GM12878 (cell line): ENCODE results near the gene IFIT2.
"Not testable (repeated sequence)": the region's sequence is repeated elsewhere in the genome, so short reads cannot be mapped to it uniquely, and the experiment has no call there.

Source experiments
- CBFB ChIP-seq: IDR thresholded peaks from 2 replicates; pipeline ENCODE4 v1.6.1; 2016; ENCODE audit warnings: antibody characterized with exemption, low read depth
- ETV6 ChIP-seq, 2 experiments: fragments of 450-650 bp in 1 of 2; IDR thresholded peaks in 1 of 2; conservative IDR thresholded peaks in 1 of 2; 2 replicates each; pipeline ENCODE4 v1.6.1; 2014; ENCODE audit warnings: antibody characterized with exemption in 1 of 2, borderline replicate concordance in 1 of 2, low read depth in 1 of 2, mild to moderate bottlenecking in 1 of 2, moderate library complexity in 1 of 2
- GABPA ChIP-seq: IDR thresholded peaks from 2 replicates; pipeline ENCODE4 v1.6.1; 2014; ENCODE audit warnings: antibody characterized with exemption, low read depth, mild to moderate bottlenecking, inconsistent platforms
- IKZF1 ChIP-seq: fragments of 450-650 bp; conservative IDR thresholded peaks from 2 replicates; pipeline ENCODE4 v1.6.1; 2017; ENCODE audit warnings: antibody characterized with exemption, mild to moderate bottlenecking
- KLF5 ChIP-seq: fragments of 450-650 bp; IDR thresholded peaks from 2 replicates; pipeline ENCODE4 v1.6.1; 2014; ENCODE audit warnings: mild to moderate bottlenecking; ENCODE audit not compliant: partially characterized antibody
- LARP7 ChIP-seq: fragments of 450-650 bp; IDR thresholded peaks from 2 replicates; pipeline ENCODE4 v1.6.1; 2017; ENCODE audit warnings: mild to moderate bottlenecking
- MAX ChIP-seq: IDR thresholded peaks from 2 replicates; pipeline ENCODE4 v1.6.1; 2012; ENCODE audit warnings: low read depth, low read length, improper control_type of control experiment
- NR2C2 ChIP-seq: IDR thresholded peaks from 2 replicates; pipeline ENCODE4 v1.6.1; 2011; ENCODE audit warnings: borderline replicate concordance, low read depth; ENCODE audit not compliant: control insufficient read depth, insufficient read length
- POLR2A ChIP-seq: IDR thresholded peaks from 2 replicates; pipeline ENCODE4 v1.6.1; 2011; ENCODE audit warnings: low read depth, mild to moderate bottlenecking, low read length
- TCF12 ChIP-seq: IDR thresholded peaks from 2 replicates; pipeline ENCODE4 v1.6.1; 2011; ENCODE audit warnings: low read depth, mild to moderate bottlenecking, low read length
- TF ChIP-seq, protein P1 (sequence below): fragments of 450-650 bp; formaldehyde crosslinking; IDR thresholded peaks from 2 replicates; pipeline ENCODE4 v1.5.0; 2022; ENCODE audit warnings: mild to moderate bottlenecking, missing genetic modification characterization
- TF ChIP-seq, protein P2 (sequence below), 3 experiments: IDR thresholded peaks in 2 of 3; conservative IDR thresholded peaks in 1 of 3; 2 replicates each; pipeline ENCODE4 v1.5.1; 2011; ENCODE audit warnings: low read depth in 3 of 3, low read length in 3 of 3, mild to moderate bottlenecking in 3 of 3, control low read depth in 2 of 3, moderate library complexity in 2 of 3, inconsistent platforms in 1 of 3, mixed read lengths in 1 of 3; ENCODE audit not compliant: control insufficient read depth in 2 of 3, insufficient read depth in 1 of 3; ENCODE audit errors: extremely low read depth in 1 of 3

DNA sequence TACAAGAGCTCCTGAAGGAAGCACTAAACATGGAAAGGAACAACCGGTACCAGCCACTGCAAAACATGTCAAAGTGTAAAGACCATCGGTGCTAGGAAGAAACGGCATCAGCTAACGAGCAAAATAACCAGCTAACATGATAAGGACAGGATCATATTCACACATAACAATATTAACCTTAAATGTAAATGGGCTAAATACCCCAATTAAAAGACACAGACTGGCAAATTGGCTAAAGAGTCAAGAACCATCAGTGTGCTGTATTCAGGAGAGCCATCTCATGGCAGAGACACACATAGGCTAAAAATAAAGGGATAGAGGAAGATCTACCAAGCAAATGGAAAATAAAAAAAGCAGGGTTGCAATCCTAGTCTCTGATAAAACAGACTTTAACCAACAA lies 16.2 kb downstream of the IFIT2 start:
- TF ChIP-seq KLF5; LARP7; ETV6 (conservative IDR thresholded peaks at IDR 0.05 in 1 of 2, IDR thresholded peaks at IDR 0.05 in 1 of 2; ENCODE audit: borderline replicate concordance in 1 of 2, low read depth in 1 of 2); CBFB; POLR2A; TCF12; MAX; NR2C2; IKZF1; GABPA: not testable (repeated sequence)
- TF ChIP-seq, protein P1, sequence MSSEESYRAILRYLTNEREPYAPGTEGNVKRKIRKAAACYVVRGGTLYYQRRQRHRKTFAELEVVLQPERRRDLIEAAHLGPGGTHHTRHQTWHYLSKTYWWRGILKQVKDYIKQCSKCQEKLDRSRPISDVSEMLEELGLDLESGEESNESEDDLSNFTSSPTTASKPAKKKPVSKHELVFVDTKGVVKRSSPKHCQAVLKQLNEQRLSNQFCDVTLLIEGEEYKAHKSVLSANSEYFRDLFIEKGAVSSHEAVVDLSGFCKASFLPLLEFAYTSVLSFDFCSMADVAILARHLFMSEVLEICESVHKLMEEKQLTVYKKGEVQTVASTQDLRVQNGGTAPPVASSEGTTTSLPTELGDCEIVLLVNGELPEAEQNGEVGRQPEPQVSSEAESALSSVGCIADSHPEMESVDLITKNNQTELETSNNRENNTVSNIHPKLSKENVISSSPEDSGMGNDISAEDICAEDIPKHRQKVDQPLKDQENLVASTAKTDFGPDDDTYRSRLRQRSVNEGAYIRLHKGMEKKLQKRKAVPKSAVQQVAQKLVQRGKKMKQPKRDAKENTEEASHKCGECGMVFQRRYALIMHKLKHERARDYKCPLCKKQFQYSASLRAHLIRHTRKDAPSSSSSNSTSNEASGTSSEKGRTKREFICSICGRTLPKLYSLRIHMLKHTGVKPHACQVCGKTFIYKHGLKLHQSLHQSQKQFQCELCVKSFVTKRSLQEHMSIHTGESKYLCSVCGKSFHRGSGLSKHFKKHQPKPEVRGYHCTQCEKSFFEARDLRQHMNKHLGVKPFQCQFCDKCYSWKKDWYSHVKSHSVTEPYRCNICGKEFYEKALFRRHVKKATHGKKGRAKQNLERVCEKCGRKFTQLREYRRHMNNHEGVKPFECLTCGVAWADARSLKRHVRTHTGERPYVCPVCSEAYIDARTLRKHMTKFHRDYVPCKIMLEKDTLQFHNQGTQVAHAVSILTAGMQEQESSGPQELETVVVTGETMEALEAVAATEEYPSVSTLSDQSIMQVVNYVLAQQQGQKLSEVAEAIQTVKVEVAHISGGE (CRISPR knock-in tag), result not testable (repeated sequence)
- TF ChIP-seq, protein P2, sequence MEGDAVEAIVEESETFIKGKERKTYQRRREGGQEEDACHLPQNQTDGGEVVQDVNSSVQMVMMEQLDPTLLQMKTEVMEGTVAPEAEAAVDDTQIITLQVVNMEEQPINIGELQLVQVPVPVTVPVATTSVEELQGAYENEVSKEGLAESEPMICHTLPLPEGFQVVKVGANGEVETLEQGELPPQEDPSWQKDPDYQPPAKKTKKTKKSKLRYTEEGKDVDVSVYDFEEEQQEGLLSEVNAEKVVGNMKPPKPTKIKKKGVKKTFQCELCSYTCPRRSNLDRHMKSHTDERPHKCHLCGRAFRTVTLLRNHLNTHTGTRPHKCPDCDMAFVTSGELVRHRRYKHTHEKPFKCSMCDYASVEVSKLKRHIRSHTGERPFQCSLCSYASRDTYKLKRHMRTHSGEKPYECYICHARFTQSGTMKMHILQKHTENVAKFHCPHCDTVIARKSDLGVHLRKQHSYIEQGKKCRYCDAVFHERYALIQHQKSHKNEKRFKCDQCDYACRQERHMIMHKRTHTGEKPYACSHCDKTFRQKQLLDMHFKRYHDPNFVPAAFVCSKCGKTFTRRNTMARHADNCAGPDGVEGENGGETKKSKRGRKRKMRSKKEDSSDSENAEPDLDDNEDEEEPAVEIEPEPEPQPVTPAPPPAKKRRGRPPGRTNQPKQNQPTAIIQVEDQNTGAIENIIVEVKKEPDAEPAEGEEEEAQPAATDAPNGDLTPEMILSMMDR (IDR thresholded peaks at IDR 0.05 in 2 of 3, conservative IDR thresholded peaks at IDR 0.05 in 1 of 3; ENCODE audit: control insufficient read depth in 2 of 3, extremely low read depth in 1 of 3, insufficient read depth in 1 of 3, low read depth in 3 of 3, low read length in 3 of 3), result not testable (repeated sequence)
